SK-N-SH (cell line): Measurements from ENCODE around the gene TGFB3.

ENCODE experiments used
- CHD2 ChIP-seq: fragments of 150-350 bp; IDR thresholded peaks from 2 replicates; pipeline ENCODE4 v1.6.1; 2018; ENCODE audit warnings: low read length; ENCODE audit not compliant: partially characterized antibody
- EP300 ChIP-seq, 2 experiments: IDR thresholded peaks; 2 replicates each; pipeline versions ENCODE4 v1.4.0 to v1.6.1; 2012; ENCODE audit warnings: borderline replicate concordance in 1 of 2, low read depth in 1 of 2, low read length in 1 of 2
- FOXJ3 ChIP-seq: sonication (generic); formaldehyde crosslinking; IDR thresholded peaks from 2 replicates; pipeline ENCODE4 v1.5.1; 2020; ENCODE audit warnings: mild to moderate bottlenecking, missing genetic modification reagents
- FOXM1 ChIP-seq: IDR thresholded peaks from 2 replicates; pipeline ENCODE4 v1.4.0; 2012; ENCODE audit warnings: low read depth, mild to moderate bottlenecking
- GATA2 ChIP-seq: sonication (generic); formaldehyde crosslinking; IDR thresholded peaks from 2 replicates; pipeline ENCODE4 v1.5.0; 2020; ENCODE audit warnings: mild to moderate bottlenecking, missing genetic modification reagents
- TAF1 ChIP-seq: IDR thresholded peaks from 2 replicates; pipeline ENCODE4 v1.6.1; 2012; ENCODE audit warnings: low read depth, mild to moderate bottlenecking, low read length, moderate library complexity, borderline replicate concordance

DNA sequence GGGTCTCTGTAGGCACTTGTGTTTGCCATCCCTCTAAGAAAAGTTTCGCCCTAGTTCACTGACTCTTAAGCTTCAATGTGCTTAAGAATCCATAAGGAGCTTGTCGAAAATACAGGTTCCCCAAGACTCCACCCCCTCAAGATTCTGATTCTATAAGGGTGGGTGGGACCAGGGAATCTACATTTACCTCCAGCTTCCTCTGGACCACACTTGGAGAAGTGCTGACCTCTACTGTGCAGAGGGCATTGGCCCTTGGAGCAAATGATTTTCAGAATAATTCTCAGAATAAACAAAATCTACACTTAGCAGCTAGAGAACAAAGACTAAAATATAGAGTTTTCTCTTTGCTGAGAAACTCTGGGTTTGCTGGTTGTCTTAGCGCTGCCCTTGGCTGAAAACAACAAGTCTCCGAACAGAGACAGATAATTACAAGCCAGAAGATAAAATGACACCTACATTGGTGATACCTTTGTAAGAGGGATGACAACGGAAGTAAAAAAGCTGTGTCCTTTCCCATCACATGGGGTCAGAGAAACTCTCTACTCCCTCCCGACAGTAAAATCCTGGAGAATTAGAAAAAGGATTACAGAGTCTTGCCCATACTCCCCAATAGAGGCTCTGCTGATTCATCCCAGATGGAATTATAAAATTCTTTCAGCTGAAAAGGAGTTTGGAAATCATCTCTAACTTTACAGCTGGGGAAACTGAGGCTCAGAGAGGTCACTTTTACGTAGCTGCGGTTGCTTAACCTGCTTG is 4.8 kb downstream of the TGFB3 start:
- TF ChIP-seq CHD2, result no peak
- no peak for TF ChIP-seq EP300 (IDR thresholded peaks at IDR 0.05; ENCODE audit: borderline replicate concordance in 1 of 2, low read depth in 1 of 2, low read length in 1 of 2)
- TF ChIP-seq FOXM1, result no peak
- no peak for TF ChIP-seq FOXJ3 (CRISPR knock-in tag)
- TF ChIP-seq GATA2, result no peak
- no peak for TF ChIP-seq TAF1
